GM12801 (cell line): ENCODE results near the gene UGT1A5.

Experiments
- CTCF ChIP-seq: IDR thresholded peaks from one replicate; pipeline ENCODE4 v1.5.1; 2011; ENCODE audit warnings: control low read depth; ENCODE audit not compliant: insufficient read length; ENCODE audit errors: extremely low read depth

The UGT1A5 gene

GRCh38 chr2:233780771-233781170 lies 68.1 kb downstream of the UGT1A5 start:
- TF ChIP-seq CTCF: no peak

GRCh38 chr2:233789554-233789953 lies 76.8 kb downstream of the UGT1A5 start:
- TF ChIP-seq CTCF: no peak

- TF ChIP-seq CTCF: no peak
These were observed 78.6 kb downstream of the UGT1A5 start for GRCh38 chr2:233791151-233791882.

- no peak for TF ChIP-seq CTCF
These were observed 79.2 kb downstream of the UGT1A5 start for GRCh38 chr2:233791883-233792329.

GRCh38 chr2:233792720-233793119 lies 80.0 kb downstream of the UGT1A5 start:
- TF ChIP-seq CTCF: no peak

- no peak for TF ChIP-seq CTCF
These were observed 80.9 kb downstream of the UGT1A5 start for GRCh38 chr2:233793465-233794127.

- TF ChIP-seq CTCF: no peak
These were observed 81.5 kb downstream of the UGT1A5 start for GRCh38 chr2:233794128-233794658.
